Sigmoid colon (tissue), 7 donors: ENCODE measurements around the gene PI4KA. TPM values are rescaled to one million over a fixed set of nuclear protein-coding genes. Genes with fewer than 3 reads are reported as not detected.
A peak's percentile ranks its signal among the peaks of the same experiment; 100 is the strongest.
"Not testable (repeated sequence)": the region's sequence is repeated elsewhere in the genome, so short reads cannot be mapped to it uniquely, and the experiment has no call there.

Experiments
- DNase-seq: peaks from one replicate; pipeline ENCODE4 v3.0.0-alpha.2; 2019
- H3K27ac ChIP-seq, 4 donors: fragments of 200-600 bp; sonication (generic); one replicate each; pipeline ENCODE4 v1.5.1; 2016 to 2019; ENCODE audit warnings: mild to moderate bottlenecking in 1 of 4
- H3K27me3 ChIP-seq, 3 donors: fragments of 200-600 bp; sonication (generic); one replicate each; pipeline ENCODE4 v1.5.1; 2019; ENCODE audit warnings: mild to moderate bottlenecking in 1 of 3
- H3K36me3 ChIP-seq, 4 donors: fragments of 200-600 bp; sonication (generic); one replicate each; pipeline ENCODE4 v1.5.1; 2016 to 2019
- H3K4me1 ChIP-seq, 4 donors: fragments of 200-600 bp; sonication (generic); one replicate each; pipeline ENCODE4 v1.5.1; 2017 to 2019
- H3K4me3 ChIP-seq, 4 donors: fragments of 200-600 bp; sonication (generic); one replicate each; pipeline ENCODE4 v1.5.1; 2017 to 2019; ENCODE audit warnings: mild to moderate bottlenecking in 2 of 4, moderate library complexity in 1 of 4
- H3K9me3 ChIP-seq, 4 donors: fragments of 200-600 bp in 3 of 4; sonication (generic) in 3 of 4; one replicate each; pipeline versions ENCODE4 v1.5.1 to v1.6.1; 2013 to 2019
- CTCF ChIP-seq, 4 experiments: fragments of 450-650 bp in 3 of 4; fragments of 200-600 bp in 1 of 4; IDR thresholded peaks; one replicate each; pipeline ENCODE4 v1.5.1; 2016 to 2019; ENCODE audit warnings: antibody characterized with exemption in 4 of 4, mild to moderate bottlenecking in 3 of 4, moderate library complexity in 2 of 4
- WGBS, 2 donors: extraction: QIAGEN DNeasy Blood & Tissue Kit; methylation state at CpG; one replicate each; pipeline ENCODE4 v1.1.7; 2013; 5-methylcytosine and 5-hydroxymethylcytosine counted together
- intact Hi-C: fragments of 100-400 bp; cut with DNase I; formaldehyde crosslinking; loops from one replicate; pipeline ENCODE4 v1.15.1; 2023
- polyA plus RNA-seq, 3 donors: library from polyadenylated mRNA; stranded (reverse); fragments of 200-250 nt; gene quantifications; one replicate each; pipeline ENCODE4 v1.2.3, GENCODE V29; 2013
- total RNA-seq, 4 donors: library from RNA; depleted of rRNA; stranded (reverse); fragments of >200 nt; gene quantifications; one replicate each; pipeline ENCODE4 v1.1.0, GENCODE V29; 2016
- donor health status: healthy with polysubstance abuse.
- donor health status: Bipolar disorder and iron deficiency.
- donor health status: healthy.

PI4KA gene
- total and polyA plus RNA-seq, 7 donors: 26.1 to 137 (median 63.5) TPM

GRCh38 chr22:20697481-20698113 lies 161.0 kb downstream of the PI4KA start:
- peak in 3 of 4 experiments; percentile 70 to 82 (median 74) for TF ChIP-seq CTCF (IDR thresholded peaks at IDR 0.05)
- not testable (repeated sequence) for H3K27me3 ChIP-seq, H3K4me3 ChIP-seq, H3K9me3 ChIP-seq, H3K4me1 ChIP-seq, H3K36me3 ChIP-seq
- H3K27ac ChIP-seq: peak overlapping the region in 2 of 4 donors; percentile 73 to 76
- WGBS, 2 donors: 32 to 36% methylated on average over 15 to 16 of the region's 17 CpGs
- intact Hi-C loops: loop anchor here (5.0 kb wide), 1 partner anchor 130 kb away; no protein-coding TSS in a partner anchor
- DNase-seq: peak; percentile 91

GRCh38 chr22:20696056-20696455 lies 162.6 kb downstream of the PI4KA start:
- H3K4me1 ChIP-seq, H3K4me3 ChIP-seq, H3K27ac ChIP-seq, H3K27me3 ChIP-seq, H3K36me3 ChIP-seq, H3K9me3 ChIP-seq: not testable (repeated sequence)
- peak; percentile 17 for DNase-seq
- intact Hi-C loops: loop anchor here (5.0 kb wide), 1 partner anchor 129 kb away; no protein-coding TSS in a partner anchor
- 72 to 92% methylated on average over 3 to 4 of the region's 4 CpGs for WGBS, 2 donors

GRCh38 chr22:20695205-20695604 lies 163.4 kb downstream of the PI4KA start:
- not testable (repeated sequence) for H3K4me1 ChIP-seq
- WGBS, 2 donors: 66 to 77% methylated on average over 11 to 12 of the region's 12 CpGs
- peak; percentile 30 for DNase-seq

GRCh38 chr22:20694256-20694655 lies 164.4 kb downstream of the PI4KA start:
- 88 to 94% methylated on average over 7 to 8 of the region's 14 CpGs for WGBS, 2 donors
- intact Hi-C loops, H3K27ac ChIP-seq, H3K27me3 ChIP-seq, H3K9me3 ChIP-seq, H3K4me3 ChIP-seq, H3K4me1 ChIP-seq, H3K36me3 ChIP-seq: not testable (repeated sequence)
- DNase-seq: peak; percentile 24

More at GRCh38 chr22:20695205-20695604, 163.4 kb downstream of the PI4KA start:
- H3K36me3 ChIP-seq, H3K4me3 ChIP-seq, H3K27me3 ChIP-seq, H3K9me3 ChIP-seq, H3K27ac ChIP-seq: not testable (repeated sequence)
- intact Hi-C loops: loop anchor here (5.0 kb wide), 1 partner anchor 128 kb away; no protein-coding TSS in a partner anchor

GRCh38 chr22:20692926-20693325 lies 165.7 kb downstream of the PI4KA start:
- H3K9me3 ChIP-seq, intact Hi-C loops, H3K27me3 ChIP-seq, H3K4me1 ChIP-seq, H3K4me3 ChIP-seq, H3K36me3 ChIP-seq, H3K27ac ChIP-seq: not testable (repeated sequence)
- DNase-seq: peak; percentile 28
- 82 to 85% methylated on average over 7 of the region's 7 CpGs for WGBS, 2 donors

- H3K36me3 ChIP-seq, H3K9me3 ChIP-seq, H3K27me3 ChIP-seq, H3K4me1 ChIP-seq, H3K27ac ChIP-seq, DNase-seq, H3K4me3 ChIP-seq, intact Hi-C loops: not testable (repeated sequence)
- WGBS, 2 donors: 93% methylated on average over 15 of the region's 15 CpGs
Observed at GRCh38 chr22:20690586-20691317, 167.9 kb downstream of the PI4KA start.

- DNase-seq, H3K27me3 ChIP-seq, H3K4me1 ChIP-seq, H3K4me3 ChIP-seq, intact Hi-C loops, H3K9me3 ChIP-seq, H3K36me3 ChIP-seq, H3K27ac ChIP-seq: not testable (repeated sequence)
- WGBS, 2 donors: 96 to 97% methylated on average over 29 of the region's 29 CpGs
Observed at GRCh38 chr22:20687356-20688172, 171.0 kb downstream of the PI4KA start.

- H3K4me1 ChIP-seq, H3K4me3 ChIP-seq, H3K27ac ChIP-seq, DNase-seq, H3K9me3 ChIP-seq, H3K36me3 ChIP-seq, H3K27me3 ChIP-seq, intact Hi-C loops: not testable (repeated sequence)
- 90 to 94% methylated on average over 11 of the region's 11 CpGs for WGBS, 2 donors
Observed at GRCh38 chr22:20685764-20686163, 172.8 kb downstream of the PI4KA start.

GRCh38 chr22:20678792-20679435 lies 179.7 kb downstream of the PI4KA start:
- WGBS, 2 donors: 90 to 93% methylated on average over 13 of the region's 13 CpGs
- H3K4me3 ChIP-seq, H3K4me1 ChIP-seq, H3K9me3 ChIP-seq, H3K36me3 ChIP-seq, H3K27ac ChIP-seq, intact Hi-C loops, DNase-seq, H3K27me3 ChIP-seq: not testable (repeated sequence)
